NCI-H1694 (cell line): ENCODE results near the gene TSHZ2.
"Not testable (repeated sequence)": the region's sequence is repeated elsewhere in the genome, so short reads cannot be mapped to it uniquely, and the experiment has no call there.

Source experiments
- DNase-seq: peaks from one replicate; lab custom pipeline; 2025; lab: John Stamatoyannopoulos, UW

Gene TSHZ2

DNA sequence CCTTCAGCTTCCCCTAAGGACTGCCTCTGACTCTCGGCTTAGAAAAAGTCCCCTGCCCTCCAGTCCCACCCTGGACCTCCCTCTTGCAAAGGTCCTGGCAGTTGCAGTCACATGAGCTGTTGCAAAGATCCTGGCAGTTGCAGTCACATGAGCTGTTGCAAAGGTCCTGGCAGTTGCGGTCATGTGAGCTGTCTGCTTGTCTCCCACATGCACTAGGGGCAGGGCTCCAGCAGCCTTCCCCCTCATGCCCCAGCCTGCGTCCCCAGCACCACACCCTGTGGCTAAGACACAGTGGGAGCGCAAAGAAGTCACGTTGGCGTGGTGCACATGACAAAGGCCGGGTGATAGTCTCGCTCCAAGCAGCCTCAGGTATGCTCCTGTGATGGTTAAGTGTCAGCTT is 538.5 kb downstream of the TSHZ2 start:
- DNase-seq = no peak

DNA sequence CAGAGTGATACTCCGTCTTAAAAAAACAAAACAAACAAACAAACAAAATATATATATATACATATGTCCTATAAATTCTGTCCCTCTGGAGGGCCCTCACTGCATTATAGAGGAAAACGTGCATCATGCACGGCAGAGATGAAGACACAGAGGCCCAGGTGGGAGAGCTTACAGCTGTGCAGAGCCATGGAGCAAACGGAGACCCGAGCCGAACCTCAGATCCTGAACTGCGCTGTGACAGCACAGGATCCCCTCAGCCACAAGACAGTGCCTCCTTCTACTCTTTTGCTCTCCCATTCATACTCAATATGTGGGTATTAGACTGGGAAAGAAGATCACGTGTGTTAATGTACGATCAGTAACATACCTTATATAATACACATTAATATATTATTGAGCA is 539.9 kb downstream of the TSHZ2 start:
- no peak for DNase-seq

DNA sequence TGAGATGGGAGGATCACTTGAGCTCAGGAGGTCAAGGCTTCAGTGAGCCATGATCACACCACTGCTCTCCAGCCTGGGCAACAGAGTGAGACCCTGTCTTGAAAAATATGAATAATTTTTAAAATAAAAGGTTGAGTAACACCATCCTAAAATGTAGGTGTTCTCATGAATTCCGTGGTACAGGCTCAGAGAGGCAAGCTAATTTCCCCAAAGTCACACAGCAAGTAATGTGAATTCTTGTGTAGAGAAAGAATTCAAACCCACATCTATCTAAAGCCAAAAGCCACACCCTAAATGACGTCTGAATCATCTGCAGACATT is 541.0 kb downstream of the TSHZ2 start:
- no peak for DNase-seq

DNA sequence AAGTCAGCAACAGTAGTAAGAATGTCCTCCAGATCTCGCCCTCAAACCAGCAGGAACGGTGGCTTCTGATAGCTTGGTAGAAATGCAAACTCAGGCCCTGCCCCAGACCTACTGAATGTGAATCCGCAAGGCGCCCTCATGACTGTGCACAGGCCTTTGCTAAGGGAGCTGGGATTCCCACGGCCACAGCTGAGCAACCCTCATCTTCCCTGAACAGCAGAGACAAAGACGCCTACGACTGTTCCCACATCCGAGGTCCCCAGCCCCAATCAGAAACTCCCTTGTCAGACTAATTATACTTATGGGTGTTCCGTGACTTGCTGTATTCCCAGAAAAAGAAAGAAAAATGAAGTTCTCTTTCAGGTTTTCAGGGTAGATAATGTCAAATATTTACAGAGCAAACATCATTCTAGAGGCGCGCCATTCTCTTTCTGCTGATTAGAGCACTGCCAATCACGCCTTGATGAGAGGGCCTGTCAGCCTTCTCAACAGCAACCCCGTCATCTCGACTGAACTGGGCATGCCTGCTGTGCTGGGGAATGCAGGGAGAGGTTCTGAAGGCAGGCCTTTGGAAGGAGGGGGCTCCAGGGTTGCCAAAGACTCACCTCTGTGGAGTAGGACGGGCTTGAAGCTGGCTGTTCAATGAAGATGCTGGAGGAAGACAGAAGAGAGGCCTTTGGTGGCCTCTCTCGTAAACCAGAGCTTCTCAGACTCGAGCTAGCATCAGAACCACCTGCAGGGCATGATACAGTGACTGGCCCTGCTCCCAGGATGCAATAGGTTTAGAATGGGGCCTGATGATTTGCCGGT is 541.5 kb downstream of the TSHZ2 start:
- DNase-seq = no peak

DNA sequence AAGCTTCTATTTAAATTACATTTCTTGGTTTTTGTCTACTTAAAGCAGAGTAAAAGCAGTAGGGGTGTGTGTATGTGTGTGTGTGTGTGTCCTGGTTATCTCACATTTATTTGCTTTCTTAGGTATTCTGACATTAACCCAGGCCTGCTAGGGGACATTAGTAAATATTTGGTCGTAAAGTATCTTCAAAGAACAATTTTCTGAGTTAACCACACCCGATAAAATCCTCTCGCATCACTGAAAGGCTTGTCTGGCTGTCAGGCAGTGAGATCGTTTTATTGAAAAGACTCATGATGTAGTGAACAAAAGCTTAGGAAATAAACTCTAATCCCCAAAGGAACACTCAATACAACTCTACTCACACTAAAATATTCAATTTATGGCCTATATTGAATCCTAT is 543.6 kb downstream of the TSHZ2 start:
- DNase-seq = no peak

DNA sequence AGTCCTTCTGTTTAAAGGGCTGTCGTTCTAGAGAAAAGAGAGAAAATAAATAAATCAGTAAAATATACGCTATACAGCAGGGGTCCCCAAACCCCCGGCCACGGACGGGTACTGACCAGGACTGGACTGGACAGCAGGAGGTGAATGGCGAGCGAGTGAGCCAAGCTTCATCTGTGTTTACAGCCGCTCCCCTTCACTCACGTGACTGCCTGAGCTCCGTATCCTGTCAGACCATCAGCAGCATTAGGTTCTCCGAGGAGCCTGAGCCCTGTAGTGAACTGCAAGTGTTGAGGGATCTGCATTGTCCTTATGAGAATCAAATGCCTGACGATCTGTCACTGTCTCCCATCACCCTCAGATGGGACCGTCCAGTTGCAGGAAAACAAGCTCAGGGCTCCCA is 545.0 kb downstream of the TSHZ2 start:
- no peak for DNase-seq

DNA sequence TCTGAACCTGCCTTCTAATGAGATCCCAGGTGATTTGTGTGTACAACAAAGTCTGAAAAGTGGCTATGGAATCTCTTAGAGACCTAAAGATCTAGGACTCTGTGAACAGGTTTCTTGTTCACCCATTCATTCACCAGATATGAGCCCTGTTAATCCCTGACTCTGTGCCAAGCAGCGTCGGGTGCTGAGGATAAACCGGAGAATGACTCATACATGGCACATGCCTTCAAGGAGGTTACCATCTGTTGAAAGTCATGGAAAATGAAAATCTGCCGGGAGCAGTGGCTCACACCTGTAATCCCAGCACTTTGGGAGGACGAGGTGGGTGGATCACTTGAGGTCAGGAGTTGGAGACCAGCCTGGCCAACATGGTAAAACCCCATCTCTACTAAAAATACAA is 549.3 kb downstream of the TSHZ2 start:
- not testable (repeated sequence) for DNase-seq

DNA sequence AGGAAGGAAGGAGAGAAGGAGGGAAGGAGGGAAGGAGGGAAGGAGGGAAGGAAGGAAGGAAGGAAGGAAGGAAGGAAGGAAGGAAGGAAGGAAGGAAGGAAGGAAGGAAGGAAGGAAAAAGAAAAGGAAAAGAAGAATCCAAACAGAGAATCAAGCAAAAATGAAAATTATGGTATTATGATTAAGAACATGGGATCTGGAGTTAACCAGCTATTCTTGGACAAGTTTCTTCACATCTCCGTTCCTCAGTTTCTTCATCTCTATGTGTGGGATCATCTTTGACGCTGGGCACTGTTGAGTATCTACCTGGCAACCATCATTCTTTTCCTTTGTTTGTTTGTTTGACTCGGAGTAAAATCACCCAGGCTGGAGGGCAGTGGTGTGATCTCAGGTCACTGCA is 549.9 kb downstream of the TSHZ2 start:
- DNase-seq = no peak

DNA sequence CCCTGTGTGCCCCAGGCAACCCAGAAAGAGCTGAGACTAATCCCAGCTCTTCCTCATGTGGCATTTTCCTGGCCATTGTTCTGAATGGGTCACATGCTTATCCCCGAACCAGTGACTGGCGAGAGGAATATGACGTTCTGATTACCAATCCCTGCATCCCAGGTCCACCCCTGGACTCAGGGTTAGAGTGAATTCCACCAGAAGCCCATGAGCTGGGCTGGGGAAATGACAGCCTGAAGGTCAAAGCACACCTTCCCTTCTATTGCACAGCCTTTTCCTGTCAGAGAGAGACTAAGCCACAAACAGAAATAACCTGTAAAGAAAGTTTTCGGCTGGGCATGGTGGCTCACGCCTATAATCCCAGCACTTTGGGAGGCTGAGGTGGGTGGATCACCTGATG is 550.5 kb downstream of the TSHZ2 start:
- no peak for DNase-seq

DNA sequence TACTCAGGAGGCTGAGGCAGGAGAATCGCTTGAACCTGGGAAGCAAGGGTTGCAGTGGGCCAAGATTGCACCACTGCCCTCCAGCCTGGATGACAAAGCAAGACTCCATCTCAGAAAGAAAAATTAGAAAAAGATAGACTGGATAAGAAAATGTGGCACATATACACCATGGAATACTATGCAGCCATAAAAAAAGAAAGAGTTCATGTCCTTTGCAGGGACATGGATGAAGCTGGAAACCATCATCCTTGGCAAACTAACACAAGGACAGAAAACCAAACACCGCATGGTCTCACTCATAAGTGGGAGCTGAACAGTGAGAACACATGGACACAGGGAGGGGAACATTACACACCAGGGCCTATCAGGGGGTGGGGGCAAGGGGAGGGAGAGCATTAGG is 551.5 kb downstream of the TSHZ2 start:
- not testable (repeated sequence) for DNase-seq

DNA sequence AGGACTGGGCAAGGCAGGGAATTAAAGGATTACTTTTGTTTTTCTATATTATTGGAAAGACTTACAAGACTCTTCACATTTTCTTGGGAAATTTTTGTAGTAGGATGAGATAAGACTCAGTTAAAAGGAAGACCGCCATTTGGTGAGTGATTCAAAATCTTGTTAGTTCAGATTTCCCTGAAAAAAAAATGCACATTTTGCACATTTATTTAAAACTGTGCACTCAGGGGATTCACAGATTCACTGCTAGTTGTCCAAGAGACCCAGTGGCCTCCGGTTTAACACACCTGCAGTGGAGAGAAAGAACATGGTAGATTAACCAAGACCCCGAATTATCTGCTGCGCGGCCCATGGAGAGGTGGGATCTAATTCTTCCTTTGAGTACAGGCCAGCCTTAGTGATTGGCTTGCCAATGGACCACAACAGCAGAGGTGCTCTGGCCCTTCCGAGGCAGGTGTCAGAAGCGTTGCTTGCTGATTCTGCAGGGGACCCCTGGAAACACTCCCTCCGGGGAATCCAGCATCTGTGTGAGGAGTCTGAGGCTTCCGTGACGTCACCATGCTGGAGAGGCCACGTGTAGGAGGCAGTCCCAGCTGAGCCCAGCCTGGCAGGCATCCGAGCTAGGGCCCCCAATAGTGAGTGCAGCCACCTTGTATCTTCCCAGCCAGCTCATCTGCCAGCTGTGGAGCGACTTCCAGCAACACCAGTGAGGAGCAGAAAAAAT is 552.6 kb downstream of the TSHZ2 start:
- DNase-seq = no peak

DNA sequence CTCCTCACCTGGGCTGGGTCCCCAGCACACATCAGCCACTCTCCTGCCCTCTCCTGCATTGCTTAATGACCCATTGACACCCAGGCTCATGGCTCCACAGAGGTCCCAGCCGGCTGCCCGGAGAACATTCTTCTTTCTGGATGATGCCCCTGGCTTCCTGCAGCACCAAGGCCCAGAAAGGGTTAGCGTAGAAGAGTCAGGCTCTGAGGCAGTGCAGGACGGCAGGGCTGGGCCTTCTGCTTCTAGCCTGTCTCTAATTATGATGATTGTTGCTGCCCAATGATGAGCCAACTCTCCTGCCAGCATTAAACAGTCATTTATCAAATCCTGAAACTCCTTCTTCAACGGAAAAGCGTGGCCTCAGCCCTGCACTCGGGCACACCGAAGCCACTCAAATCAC is 555.0 kb downstream of the TSHZ2 start:
- DNase-seq = no peak

DNA sequence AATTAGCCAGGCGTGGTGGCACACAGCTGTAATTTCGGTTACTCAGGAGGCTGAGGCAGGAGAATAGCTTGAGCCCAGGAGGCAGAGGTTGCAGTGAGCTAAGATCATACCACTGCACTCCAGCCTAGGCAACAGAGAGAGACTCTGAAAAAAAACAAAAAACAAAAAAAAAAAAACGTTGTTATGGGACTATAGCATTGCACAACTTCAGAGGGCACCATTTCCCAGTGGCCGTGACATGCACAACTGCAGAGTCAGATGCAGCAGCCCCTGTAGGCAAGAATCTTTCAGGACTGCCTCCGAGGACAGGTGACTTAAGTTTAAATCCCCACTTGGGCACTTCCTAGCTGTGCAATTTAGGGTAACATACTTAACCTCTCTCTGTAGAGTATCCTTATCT is 557.5 kb downstream of the TSHZ2 start:
- no peak for DNase-seq

DNA sequence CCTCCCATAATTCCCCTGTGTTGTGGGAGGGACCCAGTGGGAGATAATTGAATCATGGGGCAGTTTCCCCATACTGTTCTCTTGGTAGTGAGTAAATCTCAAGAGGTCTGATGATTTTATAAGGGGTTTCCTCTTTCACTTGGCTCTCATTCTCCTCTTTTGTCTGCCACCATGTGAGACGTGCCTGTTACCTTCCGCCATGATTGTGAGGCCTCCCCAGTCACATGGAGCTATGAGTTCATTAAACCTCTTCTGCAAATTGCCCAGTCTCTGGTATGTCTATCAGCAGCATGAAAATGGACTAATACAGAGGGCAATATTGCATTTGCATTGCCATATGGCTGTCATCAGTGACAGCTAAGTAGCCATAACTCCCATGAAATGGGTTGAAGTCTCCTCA is 558.3 kb downstream of the TSHZ2 start:
- DNase-seq = no peak

DNA sequence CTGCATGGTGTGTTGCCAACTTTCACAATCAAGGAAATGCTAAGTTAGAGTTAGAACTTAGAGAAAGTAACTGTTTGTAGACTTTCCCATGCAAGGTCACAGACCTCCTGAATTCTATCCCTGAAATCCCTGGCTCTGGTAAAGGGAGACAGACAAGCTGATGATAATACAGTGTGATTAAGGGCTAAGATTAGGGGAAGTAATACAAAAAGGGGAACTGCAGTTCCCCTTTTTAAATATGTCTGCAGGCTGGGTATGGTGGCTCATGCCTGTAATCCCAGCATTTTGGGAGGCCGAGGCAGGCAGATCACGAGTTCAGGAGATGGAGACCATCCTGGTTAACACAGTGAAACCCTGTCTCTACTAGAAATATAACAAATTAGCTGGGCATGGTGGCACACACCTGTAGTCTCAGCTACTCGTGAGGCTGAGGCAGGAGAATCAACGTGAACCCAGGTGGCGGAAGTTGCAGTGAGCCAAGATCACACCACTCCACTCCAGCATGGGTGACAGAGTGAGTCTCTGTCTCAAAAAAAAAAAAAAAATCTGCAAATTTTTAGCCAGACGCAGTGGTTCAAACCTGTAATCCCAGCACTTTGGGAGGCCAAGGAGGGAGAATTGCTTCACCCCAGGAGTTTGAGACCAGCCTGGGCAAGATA is 560.6 kb downstream of the TSHZ2 start:
- not testable (repeated sequence) for DNase-seq

DNA sequence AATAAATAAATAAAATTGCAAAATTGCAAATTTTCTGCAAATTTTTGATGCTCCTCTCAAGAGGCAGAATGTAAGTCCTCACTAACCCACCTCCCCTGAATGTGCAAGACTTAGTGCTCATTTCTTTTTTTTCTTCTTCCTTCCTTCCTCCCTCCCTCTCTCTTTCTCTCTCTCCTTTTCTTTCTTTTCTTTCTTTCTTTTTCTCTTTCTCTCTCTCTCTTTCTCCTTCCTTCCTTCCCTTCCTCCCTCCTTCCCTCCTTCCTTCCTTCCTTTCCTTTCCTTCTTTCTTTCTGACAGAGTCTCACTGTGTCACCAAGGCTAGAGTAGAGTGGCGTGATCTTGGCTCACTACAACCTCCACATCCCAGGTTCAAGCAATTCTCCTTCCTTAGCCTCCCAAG is 561.3 kb downstream of the TSHZ2 start:
- no peak for DNase-seq

DNA sequence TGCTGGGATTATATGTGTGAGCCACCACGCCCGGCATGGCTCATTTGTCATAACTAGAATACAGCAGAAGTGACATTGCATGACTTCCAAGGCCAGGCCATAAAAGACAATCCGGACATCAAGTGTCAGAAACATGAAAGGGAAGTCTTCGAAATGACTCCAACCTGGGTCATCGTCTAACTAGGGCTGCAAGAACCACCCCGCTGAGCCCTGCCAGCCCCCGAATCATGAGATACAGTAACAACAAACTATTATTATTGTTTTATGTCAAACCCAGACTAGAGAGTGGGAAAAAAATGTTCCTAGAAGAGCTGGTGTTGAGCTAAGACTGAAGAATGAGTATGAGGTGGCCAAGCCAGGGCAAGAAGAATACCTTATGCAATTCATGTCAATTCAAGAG is 561.9 kb downstream of the TSHZ2 start:
- no peak for DNase-seq

DNA sequence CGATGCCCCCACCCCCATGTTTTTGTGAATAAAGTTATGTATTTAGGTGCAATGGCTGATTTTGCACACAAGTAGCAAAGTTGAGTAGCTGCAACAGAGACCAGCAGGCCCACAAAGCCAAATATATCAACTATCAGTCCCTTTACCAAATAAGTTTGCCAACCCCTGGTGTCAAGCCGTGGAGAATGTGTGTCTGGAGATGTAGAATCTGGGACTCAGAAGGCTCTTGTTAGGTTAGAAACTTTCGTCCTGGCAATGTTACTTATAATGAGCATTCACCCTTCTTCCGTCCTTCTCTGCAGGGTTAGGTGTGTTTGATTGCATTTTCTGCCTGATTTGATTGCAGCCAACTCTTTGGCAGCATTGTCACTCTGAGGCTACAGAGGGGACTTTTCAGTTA is 563.7 kb downstream of the TSHZ2 start:
- DNase-seq = no peak

DNA sequence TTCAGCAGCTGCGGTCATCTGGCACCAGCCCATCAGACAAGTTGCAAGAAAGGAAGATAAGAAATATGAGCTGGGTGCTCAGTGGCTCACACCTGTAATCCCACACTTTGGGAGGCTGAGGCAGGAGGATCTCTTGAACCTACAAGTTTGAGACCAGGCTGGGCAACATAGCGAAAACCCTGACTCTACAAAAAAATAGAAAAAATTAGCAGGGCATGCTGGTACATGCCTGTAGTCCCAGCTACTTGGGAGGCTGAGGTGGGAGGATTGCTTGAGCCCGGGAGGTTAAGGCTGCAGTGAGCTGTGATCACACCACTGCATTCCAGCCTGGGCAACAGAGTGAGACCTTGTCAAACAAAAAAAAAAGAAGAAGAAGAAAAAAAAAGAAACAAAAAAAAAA is 564.2 kb downstream of the TSHZ2 start:
- DNase-seq = not testable (repeated sequence)

DNA sequence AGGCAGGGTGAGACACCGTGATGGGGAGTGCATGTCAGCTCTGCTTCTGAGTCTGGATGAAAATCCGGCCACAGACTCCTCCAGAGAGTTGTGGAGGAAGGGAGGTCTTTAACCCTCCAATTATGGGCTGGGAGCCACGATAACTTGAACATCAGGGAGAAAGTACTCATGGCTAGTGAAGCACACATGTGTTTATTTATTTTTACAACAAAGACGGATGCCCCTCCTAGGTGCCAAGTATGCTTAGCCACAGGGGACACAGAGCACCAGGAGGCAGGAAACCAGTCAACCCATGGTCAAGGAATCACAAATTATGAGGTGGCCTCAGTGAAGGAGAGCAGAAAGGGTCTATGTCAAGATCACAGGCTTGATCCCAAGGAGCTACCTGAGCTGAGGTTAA is 567.4 kb downstream of the TSHZ2 start:
- no peak for DNase-seq
